DOHH2 (cell line): Measurements from ENCODE around the gene SCT.

Source experiments
- EZH2phosphoT487 ChIP-seq: fragments of 200-600 bp; sonication (generic); IDR thresholded peaks from 2 replicates; pipeline ENCODE4 v1.6.1; 2017; ENCODE audit warnings: borderline replicate concordance, mild to moderate bottlenecking, antibody characterized with exemption, low read length, moderate library complexity, mixed read lengths
- TF ChIP-seq, protein P1 (sequence below): fragments of 200-600 bp; sonication (generic); IDR thresholded peaks from one replicate; pipeline ENCODE4 v1.5.1; 2014; ENCODE audit warnings: antibody characterized with exemption, mild to moderate bottlenecking, low read depth, low read length; ENCODE audit not compliant: poor library complexity, severe bottlenecking

DNA sequence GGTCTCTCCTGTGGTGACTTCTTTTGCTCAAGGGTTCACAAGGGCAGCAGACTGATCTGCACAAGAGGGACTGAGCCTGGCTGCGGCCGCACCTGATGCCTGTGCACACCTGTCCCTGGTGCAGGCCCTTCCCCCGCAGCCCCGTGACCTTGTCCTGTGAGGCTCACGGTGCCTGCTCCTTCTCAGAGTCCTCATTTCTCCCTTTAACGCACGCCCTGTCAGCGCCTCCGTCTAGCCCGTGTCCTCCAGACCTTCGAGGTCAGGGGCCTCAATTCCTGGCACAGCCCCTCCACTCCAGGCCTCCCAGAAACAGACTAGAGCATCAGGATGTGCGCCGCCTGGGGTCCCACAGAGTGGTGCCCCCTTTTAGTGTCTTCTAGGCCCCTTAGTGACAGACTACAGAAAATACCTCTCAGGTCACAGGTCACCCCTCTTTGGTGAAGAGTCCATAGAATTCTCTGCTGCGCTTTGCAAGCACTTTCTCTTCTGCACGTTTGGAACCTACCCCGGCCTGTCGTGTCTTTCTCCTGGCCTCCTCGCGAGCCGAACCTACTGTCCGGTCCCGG is 9.0 kb upstream of the SCT start:
- TF ChIP-seq, protein P1, sequence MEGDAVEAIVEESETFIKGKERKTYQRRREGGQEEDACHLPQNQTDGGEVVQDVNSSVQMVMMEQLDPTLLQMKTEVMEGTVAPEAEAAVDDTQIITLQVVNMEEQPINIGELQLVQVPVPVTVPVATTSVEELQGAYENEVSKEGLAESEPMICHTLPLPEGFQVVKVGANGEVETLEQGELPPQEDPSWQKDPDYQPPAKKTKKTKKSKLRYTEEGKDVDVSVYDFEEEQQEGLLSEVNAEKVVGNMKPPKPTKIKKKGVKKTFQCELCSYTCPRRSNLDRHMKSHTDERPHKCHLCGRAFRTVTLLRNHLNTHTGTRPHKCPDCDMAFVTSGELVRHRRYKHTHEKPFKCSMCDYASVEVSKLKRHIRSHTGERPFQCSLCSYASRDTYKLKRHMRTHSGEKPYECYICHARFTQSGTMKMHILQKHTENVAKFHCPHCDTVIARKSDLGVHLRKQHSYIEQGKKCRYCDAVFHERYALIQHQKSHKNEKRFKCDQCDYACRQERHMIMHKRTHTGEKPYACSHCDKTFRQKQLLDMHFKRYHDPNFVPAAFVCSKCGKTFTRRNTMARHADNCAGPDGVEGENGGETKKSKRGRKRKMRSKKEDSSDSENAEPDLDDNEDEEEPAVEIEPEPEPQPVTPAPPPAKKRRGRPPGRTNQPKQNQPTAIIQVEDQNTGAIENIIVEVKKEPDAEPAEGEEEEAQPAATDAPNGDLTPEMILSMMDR = no peak
- TF ChIP-seq EZH2phosphoT487 = no peak
